Posterior vena cava (tissue), 2 donors: ENCODE results near the gene SH3GL3. TPM values are rescaled to one million over a fixed set of nuclear protein-coding genes. Genes with fewer than 3 reads are reported as not detected.

ENCODE experiments used
- DNase-seq: peaks from one replicate; pipeline ENCODE4 v3.0.0-alpha.2; 2020; ENCODE audit warnings: low spot score
- intact Hi-C, 2 donors: fragments of 100-400 bp; cut with DNase I; formaldehyde crosslinking; loops; one replicate each; pipeline versions ENCODE4 v1.14.1 to v1.14.2; 2022 to 2023
- total RNA-seq, 2 donors: library from RNA; stranded (reverse); fragmentation: NEBNext Ultra II Directional; extraction: Animal tissue kit (Norgen Biotek cat#: 25700); gene quantifications; one replicate each; pipeline ENCODE4 v1.2.1, GENCODE V29; 2021
- donor health status: DM: yes; HTN: yes; CAD: no.
- donor health status: DM: yes; HTN: yes; CAD: no.

The SH3GL3 gene
- total RNA-seq, 2 donors from 2014 or later, result 0.29 TPM; not detected in 1

DNA sequence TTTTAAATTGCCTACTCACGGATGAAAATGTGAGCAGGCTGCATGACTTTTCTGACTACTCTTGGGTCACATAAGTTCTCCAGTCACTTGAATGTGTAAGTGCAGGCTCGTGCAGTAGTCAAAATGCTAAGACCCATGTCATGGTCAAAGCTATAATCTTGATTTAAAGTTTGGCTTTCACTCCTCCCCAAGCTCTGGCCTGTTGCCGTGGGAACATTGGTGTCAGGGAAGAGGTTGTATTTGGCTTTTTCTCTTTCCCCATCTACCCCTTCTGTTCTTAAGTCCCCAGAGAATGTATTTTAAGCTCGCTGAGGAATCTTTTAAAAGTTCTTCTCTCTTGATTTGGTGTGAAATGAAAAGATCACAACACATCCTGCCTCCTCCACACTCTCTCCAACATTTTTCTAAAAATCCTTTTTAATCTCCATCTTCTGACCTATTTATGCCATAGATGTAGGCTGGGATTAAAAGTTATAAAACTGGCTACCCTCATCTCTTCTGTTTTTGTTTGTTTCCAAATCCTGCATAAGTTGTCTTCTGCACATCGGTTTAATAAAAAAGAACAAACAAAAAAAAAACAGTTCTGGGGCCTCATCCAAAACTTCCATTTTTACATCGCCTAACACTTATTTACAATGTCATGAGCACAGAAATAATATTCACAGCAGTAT, 145.4 kb downstream of the SH3GL3 start:
- DNase-seq, result no peak
- intact Hi-C loops, result no loop called here

DNA sequence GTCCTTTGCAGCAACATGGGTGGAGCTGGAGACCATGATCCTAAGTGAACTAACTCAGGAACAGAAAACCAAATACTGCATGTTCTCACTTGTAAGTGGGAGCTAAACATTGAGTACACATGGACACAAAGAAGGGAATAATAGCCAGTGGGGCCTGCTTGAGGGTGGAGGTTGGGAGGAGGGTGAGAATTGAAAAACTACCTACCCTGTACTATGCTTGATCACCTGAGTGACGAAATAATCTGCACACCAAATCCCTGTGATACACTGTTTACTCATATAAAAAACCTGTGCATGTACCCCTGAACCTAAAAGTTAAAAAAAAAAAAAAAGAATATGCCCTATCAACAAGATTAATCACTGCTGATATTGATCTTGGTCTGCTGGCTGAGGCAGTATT, 148.1 kb downstream of the SH3GL3 start:
- intact Hi-C loops, result no loop called here

DNA sequence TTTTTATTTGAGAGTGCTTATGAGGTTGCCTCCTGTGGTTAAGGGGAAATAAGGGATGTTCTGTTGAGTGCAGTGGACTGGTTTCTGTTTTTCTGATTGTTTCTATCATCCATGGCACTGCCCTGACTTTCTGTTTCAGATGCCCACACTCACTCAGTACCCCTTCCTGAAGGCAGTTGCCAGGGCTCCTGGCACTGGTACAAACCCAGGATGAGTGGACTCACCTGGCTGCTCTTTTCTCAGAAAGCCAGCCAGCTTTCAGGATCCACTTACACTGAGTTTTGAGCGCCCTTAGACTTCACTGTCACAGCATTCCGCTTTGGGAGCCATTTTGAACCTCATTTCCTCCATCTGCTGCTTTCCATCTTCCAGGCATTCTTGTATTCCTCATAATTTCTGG, 150.9 kb downstream of the SH3GL3 start:
- intact Hi-C loops, result no loop called here
- no peak for DNase-seq

More for the DNA sequence above, 148.1 kb downstream of the SH3GL3 start:
- no peak for DNase-seq

DNA sequence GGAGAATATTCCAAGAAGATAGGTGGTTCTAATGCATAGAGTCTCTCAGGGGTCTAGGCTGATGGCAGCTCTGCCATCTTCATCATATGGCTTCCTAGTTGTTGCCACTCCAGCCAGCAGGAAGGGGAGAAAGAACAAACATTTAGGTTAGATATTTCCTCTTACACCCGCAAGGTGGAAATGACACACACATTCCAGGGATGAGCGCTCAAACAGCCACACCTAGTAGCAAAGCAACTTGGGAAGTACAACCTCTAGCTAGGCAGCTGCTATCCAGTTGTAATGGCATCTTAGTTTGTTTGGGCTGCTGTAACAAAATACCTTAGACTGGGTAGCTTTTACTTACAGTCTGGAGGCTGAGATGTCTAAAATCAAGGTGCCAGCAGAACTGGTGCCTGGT, 154.9 kb downstream of the SH3GL3 start:
- intact Hi-C loops, result no loop called here
- no peak for DNase-seq

DNA sequence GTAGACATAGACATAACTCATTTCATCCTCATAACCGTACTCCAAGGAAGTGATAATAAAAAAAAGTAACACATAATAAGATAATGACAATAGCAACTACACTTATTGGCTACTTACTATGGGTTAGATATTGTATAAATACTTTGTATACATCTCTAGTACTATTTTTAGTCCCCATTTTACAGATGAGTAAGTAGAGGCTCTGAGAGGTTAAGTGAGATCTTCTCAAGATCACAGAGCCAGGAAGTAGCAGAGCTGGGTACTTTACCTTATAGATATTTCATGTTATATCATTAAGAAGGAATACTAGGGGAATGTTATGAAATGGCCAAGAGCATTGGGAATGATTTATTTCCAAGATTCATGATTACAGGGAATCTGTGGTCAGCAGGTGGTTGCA, 157.4 kb downstream of the SH3GL3 start:
- no peak for DNase-seq
- intact Hi-C loops, result no loop called here

DNA sequence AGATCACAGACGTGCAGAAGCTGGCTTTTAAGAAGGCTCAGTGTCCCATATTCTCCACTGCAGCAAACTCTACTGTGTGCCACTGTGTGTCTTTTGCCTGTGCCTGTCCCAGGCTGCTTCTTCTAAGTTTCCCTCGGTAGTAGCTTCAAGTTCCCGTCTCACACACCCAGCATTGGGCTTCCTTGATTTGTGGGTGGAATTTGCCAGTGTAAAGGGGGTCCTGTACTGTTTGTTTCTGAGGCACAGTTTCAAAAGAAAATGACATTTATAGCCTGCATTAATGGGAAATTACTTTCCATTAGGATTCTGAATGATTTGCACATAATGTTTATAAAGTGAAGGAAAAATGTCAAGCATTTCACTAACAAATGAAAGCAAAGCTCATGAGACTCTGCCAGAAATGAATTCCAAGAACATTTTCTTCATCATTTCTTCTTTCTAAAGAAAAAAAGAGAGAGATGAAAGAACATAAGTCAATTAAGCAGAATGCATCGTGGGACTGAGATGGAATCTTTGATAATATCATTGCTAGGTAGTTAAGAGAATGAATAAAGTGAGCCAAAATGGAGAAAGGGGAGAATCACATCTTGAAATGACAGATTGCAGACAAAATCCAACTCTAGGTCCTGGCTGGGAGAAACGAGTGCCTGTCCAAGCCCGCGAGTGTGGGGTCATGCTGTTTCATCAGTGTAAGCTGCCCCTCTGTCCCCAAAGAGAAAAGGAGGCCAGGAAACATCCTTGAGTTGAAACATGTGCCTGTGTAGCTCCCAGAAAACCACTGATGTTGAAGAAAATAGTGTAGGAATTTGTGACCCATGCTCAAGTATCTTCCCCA, 158.2 kb downstream of the SH3GL3 start:
- intact Hi-C loops, result no loop called here

DNA sequence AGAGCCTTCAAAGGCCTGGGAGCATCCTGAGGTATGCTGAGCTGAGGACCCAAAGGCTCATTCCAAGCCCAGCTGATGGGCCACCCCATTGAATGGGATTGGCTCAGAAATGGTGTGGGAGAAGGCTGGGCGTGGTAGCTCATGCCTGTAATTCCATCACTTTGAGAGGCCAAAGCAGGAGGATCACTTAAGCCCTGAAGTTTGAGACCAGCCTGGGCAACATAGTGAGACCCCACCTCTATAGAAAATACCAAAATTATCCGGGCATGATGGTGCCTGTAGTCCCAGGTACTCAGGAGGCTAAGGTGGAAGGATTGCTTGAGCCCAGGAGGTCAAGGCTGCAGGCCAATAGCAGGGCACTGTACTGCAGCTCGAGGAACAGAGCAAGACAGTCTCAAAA, 163.0 kb downstream of the SH3GL3 start:
- intact Hi-C loops, result no loop called here
- DNase-seq, result no peak

More for the DNA sequence above, 158.2 kb downstream of the SH3GL3 start:
- DNase-seq, result no peak

DNA sequence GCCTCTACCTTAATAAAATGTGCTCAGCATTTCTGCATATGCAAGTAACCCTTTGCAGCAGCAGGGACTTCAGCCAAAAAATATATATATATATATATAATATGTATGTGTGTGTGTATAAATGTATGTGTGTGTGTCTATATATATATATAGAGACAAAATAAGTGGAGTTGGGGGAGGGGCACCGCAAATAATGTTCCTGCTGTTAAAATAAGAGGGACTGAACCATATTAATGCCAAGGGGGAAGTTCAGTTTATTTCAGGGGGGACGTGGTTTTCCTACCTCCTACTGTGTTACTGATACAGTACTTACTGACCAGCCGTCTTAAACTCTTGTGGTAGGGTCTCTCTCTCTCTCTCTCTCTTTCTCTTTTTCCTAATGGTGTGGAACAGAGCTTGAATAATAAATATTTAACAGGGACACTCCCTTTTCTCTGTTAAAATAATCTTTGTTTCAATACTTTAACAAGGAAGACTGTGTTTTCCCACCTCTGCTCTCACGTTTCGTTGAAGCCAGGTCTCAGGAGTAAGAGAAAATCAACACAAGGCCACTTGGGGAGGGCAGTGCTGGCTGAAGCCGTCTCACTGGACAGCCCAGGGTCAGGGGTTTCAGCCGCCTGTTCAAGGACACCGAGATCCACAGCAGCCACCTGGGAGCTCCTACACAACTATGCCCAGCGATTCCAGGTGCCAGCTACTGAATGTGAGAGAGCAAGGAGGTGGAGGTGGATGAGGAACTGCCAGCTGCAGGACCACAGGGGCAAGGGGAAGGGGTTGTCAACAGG, 164.0 kb downstream of the SH3GL3 start:
- intact Hi-C loops, result no loop called here
- DNase-seq, result no peak

DNA sequence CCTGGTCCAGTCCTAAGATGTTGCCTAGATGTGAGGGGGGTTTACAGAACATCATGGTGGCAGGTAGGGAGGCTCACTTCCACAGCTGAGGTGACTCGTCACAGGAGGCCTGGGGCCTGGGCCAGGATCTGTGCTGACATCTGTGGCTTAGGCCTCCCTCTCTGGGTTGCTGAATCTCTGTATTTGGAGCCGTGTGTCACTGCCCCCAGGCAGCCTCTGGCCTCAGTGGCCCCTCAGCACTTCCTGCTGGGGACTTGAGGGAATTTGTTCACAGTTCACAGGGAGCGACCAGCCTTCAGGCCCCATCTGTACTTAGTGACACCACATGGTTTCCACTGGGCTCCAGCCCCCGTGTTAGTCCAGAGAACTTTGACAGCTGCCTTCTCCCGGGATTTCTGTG, 165.1 kb downstream of the SH3GL3 start:
- no peak for DNase-seq
- intact Hi-C loops, result no loop called here

DNA sequence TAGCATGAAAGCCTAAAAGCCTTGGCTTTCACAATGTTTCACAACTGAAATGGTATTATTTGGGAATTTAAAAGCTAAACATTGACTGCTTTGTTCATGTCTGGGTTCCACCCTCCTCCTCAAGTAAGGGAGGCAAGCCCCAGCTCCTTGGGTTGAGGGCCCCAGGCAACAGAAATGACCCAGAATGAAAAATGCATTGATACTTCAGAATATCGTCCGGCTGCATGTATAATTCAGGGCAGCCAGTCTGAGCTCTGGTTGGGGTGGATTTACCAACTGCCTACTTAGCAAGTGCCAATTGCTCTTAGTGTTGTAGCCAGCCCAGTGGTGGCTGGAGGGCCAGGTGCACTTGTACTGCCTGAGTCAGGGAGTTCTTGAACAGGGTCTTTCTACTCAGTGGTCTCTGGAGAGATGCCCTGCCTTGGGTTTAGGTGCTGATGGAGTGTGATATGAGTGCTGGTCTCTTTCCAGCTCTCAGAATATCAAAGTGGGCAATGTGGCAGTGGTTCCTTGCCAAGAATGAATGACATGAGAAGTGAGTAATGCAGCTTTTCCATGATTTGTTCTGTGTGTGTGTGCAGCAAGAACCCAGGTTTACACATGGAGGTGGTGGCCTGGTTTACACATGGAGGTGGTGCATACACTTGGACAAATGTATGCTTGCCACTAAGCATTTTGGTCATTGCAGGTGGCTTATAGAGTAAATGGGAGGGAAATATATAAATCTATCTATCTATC, 165.9 kb downstream of the SH3GL3 start:
- intact Hi-C loops, result no loop called here
- no peak for DNase-seq

DNA sequence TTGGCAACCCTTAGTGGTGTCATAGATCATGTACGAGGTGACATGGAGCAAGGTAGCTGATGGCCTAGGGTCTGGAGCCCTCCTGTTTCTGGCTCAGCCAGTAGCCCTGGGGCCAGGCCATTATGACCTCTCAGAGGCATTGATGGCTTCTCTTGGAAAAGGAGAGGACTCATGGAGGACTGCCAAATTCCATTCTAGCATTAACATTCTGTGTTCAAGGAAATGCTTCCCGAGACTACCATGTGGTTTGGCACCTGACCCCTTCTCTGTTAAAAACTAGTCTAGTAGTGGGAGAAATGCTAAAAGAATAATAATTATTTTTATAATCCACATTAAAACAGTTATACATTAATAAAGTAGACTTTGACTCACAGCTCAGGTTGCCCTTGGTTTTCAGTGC, 166.6 kb downstream of the SH3GL3 start:
- intact Hi-C loops, result no loop called here
- DNase-seq, result no peak

DNA sequence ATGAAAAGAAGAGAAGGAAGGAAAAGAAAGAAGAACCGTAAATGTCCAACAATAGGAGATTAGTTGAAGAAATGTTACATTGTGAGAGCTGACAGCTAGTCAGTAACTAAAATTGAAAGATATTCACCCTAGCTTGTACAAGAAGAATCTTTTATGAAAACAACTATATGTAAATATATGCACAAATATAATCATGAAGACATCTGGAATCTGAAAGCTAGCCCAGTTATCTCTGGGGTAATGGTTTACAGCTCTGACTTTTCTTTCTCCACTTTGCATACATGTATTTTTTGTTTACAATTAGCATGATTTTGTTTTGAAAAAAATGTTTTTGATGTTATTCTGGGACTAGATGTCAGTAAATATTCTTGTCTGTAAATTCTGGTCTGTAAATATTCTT, 169.7 kb downstream of the SH3GL3 start:
- DNase-seq, result no peak
- intact Hi-C loops, result no loop called here

DNA sequence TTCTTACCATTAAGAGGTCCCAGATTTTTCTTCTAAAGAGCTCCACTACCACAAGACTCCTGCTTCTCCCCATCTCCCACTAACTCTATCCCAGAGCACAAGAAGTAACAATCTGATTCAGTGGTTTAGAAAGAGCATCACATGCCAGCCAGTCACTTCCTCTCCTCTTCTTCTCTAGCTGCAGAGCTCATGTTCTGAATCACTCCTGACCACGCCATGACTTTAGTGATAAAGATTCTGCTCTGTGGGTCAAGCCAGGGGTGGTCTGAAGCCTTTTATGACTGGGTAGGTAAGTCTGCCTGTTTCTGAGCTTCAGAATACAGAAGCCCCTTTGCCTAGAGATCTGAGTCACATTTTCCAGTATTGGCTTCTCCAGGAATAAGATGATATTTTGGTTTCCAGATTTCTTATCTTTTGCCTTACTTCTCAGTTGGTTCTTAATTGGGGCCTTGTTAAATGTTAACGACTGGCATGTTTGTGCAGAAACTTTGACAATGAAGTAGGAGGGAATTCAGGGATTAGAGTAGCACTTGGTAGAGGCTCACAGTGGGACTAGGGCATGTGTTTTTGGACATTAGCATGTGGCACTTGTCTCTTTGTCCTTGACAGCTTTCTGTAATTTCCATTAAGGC, 179.1 kb downstream of the SH3GL3 start:
- DNase-seq, result no peak
- intact Hi-C loops, result no loop called here

DNA sequence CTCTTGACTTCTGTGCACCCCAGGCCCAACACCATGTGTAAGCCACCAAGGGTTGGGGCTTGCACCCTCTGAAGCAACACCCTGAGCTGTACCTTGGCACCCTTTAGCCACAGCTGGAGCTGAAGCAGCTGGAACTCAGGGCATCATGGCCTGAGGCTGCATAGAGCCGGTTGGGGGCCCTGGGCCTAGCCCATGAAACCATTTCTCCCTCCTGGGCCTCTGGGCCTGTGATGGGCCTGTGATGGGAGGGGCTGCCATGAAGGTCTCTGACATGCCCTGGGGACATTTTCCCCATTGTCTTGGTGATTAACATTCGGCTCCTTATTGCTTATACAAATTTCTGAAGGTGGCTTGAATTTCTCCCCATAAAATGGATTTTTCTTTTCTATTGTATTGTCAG, 184.4 kb downstream of the SH3GL3 start:
- intact Hi-C loops, result no loop called here
- DNase-seq, result no peak

DNA sequence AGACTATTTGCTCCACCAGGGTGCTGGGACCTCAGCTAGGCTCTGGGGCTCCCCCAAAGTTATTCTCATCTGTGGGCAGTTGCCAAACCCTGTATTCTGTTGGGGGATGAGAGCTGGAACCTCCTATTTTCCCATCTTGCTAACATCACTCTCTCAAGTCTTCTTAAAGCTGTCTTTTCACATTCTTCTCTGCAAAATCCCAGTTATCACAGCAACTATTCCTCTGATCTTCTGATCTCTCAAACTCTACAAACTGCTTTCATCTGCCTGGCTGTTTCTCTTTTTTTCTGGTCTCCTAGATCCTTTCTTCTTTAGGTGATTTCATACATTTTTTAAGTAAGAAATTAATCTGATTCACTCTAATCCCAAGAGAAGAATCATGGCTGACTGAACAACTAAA, 196.1 kb downstream of the SH3GL3 start:
- intact Hi-C loops, result no loop called here
- DNase-seq, result no peak

DNA sequence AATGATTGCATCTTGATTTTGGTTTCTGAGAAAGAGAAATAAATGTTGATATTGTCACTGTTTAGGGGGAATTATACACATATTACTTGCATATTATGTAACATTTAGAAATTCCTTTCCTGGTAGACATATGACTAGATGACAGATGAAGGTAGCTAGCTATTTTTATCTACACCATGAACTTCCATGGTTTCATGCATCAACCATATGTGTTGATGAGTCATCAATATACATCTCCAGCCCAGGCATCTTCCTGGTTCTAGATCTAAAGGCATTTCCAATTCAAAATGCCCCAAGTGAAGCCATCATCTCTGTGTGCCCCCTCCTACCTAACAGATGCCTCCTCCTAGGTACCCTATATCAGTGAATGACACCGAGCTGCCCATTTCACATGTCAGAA, 197.3 kb downstream of the SH3GL3 start:
- intact Hi-C loops, result no loop called here
- DNase-seq, result no peak

DNA sequence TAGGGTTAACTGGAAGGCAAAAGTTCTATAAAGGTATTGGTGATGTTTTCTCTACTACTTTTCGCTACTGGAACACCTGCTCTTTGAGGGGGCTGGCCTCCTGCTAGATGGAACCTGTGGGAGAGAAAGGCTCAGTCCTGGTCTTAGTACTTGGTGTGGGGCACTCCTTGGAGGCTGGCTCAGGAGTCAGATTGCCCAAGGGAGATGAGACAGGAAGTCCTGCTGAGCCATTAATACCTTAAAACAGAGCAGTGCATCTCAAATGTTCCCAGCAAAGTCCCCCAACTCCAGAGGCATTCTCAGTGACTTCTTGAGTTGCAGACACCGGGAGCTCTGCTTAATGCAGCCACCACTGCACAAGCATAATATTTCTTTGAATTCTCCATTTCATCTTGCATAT, 203.7 kb downstream of the SH3GL3 start:
- intact Hi-C loops, result no loop called here
- DNase-seq, result no peak

DNA sequence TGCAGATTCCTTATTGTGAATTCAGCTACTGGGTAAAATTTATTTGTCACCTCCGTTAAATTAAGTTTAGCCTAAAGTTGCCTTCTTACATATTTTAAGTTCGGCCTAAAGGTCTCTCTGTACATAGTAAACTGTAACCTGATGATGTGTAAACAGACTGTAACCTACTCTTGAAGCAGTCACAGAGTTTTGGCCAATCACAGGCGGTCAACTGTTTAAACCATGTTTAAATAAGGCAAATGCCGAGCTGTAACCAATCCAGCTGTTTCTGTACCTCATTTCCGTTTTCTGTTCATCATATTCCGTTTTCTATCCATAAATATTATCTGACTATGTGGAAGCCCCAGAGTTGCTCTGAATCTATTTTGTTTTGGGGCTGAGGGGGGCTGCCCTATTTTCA, 204.4 kb downstream of the SH3GL3 start:
- intact Hi-C loops, result no loop called here
- DNase-seq, result no peak

DNA sequence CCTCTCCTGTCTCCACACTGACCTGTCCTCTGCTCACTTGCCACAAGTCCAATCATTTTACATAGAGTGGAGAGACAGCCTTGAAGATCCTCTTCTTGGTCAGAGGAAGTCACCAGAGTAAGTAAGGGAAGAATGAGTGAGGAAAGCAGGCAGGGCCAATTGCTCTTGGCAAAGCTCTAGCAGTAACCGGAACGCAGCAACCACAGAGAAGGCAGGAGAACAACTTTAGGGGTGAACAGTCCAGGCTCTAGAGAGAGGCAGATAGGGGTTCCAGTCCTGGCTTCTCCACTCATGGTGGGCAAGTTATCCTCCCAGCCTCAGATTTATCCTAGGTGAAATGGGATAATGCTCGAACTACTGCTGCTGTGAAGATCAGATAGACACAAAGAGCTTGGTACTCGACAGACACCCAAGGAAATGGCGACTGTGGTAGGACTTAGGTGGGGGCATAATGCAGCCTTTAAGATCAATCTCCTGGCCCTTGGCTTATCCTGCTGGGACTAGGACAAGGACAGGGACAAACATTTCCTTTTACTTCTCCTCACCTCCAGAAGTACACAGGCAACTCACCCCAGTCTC, 205.6 kb downstream of the SH3GL3 start:
- intact Hi-C loops, result no loop called here
- DNase-seq, result no peak
